GM18517 (cell line): Measurements from ENCODE around the gene UBL4A.

Source experiments
- ATAC-seq: cut with Tn5 transposase; IDR thresholded peaks from one replicate; pipeline ENCODE4 v1.9.1; 2021; ENCODE audit warnings: mild to moderate bottlenecking, moderate library complexity; ENCODE audit not compliant: unreplicated experiment

The UBL4A gene

GRCh38 chrX:154466036-154466435 is 20.4 kb downstream of the UBL4A start:
- no peak for ATAC-seq

- no peak for ATAC-seq
These were observed 20.8 kb downstream of the UBL4A start for GRCh38 chrX:154465601-154466000.

- no peak for ATAC-seq
These were observed 21.5 kb downstream of the UBL4A start for GRCh38 chrX:154464806-154465365.

GRCh38 chrX:154463611-154464220 is 22.7 kb downstream of the UBL4A start:
- no peak for ATAC-seq

GRCh38 chrX:154462396-154462795 is 24.0 kb downstream of the UBL4A start:
- no peak for ATAC-seq

- ATAC-seq: no peak
These were observed 26.1 kb downstream of the UBL4A start for GRCh38 chrX:154460326-154460725.

- no peak for ATAC-seq
These were observed 26.6 kb downstream of the UBL4A start for GRCh38 chrX:154459832-154460231.

GRCh38 chrX:154458954-154459778 is 27.2 kb downstream of the UBL4A start:
- no peak for ATAC-seq

GRCh38 chrX:154458116-154458953 is 28.1 kb downstream of the UBL4A start, which contains the start of gene PLXNA3:
TSS of gene PLXNA3 (plus strand) at chrX:154458281. CDS start at chrX:154460184, 1,903 bp downstream.
- ATAC-seq: no peak

- no peak for ATAC-seq
These were observed 28.8 kb downstream of the UBL4A start for GRCh38 chrX:154457491-154458115.

- no peak for ATAC-seq
These were observed 33.6 kb downstream of the UBL4A start for GRCh38 chrX:154452823-154453222.

GRCh38 chrX:154450312-154450711 is 36.1 kb downstream of the UBL4A start:
- no peak for ATAC-seq

- ATAC-seq: no peak
These were observed 36.8 kb downstream of the UBL4A start for GRCh38 chrX:154449618-154450017.

- no peak for ATAC-seq
These were observed 37.9 kb downstream of the UBL4A start for GRCh38 chrX:154448484-154448883.

GRCh38 chrX:154446430-154446829 is 40.0 kb downstream of the UBL4A start:
- no peak for ATAC-seq

GRCh38 chrX:154445776-154446175 is 40.6 kb downstream of the UBL4A start:
- no peak for ATAC-seq

GRCh38 chrX:154444755-154445246 is 41.6 kb downstream of the UBL4A start:
- ATAC-seq: no peak

GRCh38 chrX:154443992-154444754 is 42.2 kb downstream of the UBL4A start, which contains the start of gene FAM50A:
TSS of gene FAM50A (plus strand) at chrX:154444141. CDS start at chrX:154444236, 95 bp downstream.
- peak; percentile 67 for ATAC-seq

- ATAC-seq: no peak
These were observed 42.9 kb downstream of the UBL4A start for GRCh38 chrX:154443479-154443910.
